ENCODE data around the gene CCDC149. TPM values are rescaled to one million over a fixed set of nuclear protein-coding genes. Genes with fewer than 3 reads are reported as not detected.
A peak's percentile ranks its signal among the peaks of the same experiment; 100 is the strongest.
"Not testable (repeated sequence)": the region's sequence is repeated elsewhere in the genome, so short reads cannot be mapped to it uniquely, and the experiment has no call there.

Gene CCDC149
- total and polyA plus RNA-seq, 8 donors = 18.8 to 26.1 (median 22.0) TPM

GRCh38 chr4:24914460-24914859 is 1.6 kb upstream of the CCDC149 start:
- ATAC-seq = no peak
- DNase-seq = no peak
- intact Hi-C loops (cut with DNase I) = no loop called here
- Histone ChIP-seq H3K9me3 (peaks cover 0 to 6% of the 10 kb centered on the region in 2 donors), H3K4me3 (no peak overlapping the region), H3K4me1 (peaks cover 0 to 15% of the 10 kb centered on the region in 2 donors), H3K27me3 (peaks cover 0 to 5% of the 10 kb centered on the region in 2 donors), H3K27ac (no peak overlapping the region), H3K36me3 (peaks cover 0 to 12% of the 10 kb centered on the region in 2 donors)
- no peak for TF ChIP-seq CTCF (IDR thresholded peaks at IDR 0.05)

- peak overlapping the region; percentile 36 to 50 for H3K4me3 ChIP-seq
- H3K4me1 ChIP-seq = peaks cover 0 to 15% of the 10 kb centered on the region in 2 donors
- peaks cover 0 to 8% of the 10 kb centered on the region in 2 donors for H3K9me3 ChIP-seq
- ATAC-seq (no peak), DNase-seq (no peak)
- H3K27me3 ChIP-seq = peaks cover 0 to 5% of the 10 kb centered on the region in 2 donors
- intact Hi-C loops (cut with DNase I) = no loop called here
- peak overlapping the region; percentile 85 for H3K27ac ChIP-seq
- H3K36me3 ChIP-seq = peaks cover 0 to 22% of the 10 kb centered on the region in 2 donors
- TF ChIP-seq CTCF (IDR thresholded peaks at IDR 0.05) = no peak
Measured at GRCh38 chr4:24913119-24913485, 260 bp upstream of the CCDC149 start.

- ATAC-seq (no peak), DNase-seq (no peak)
- no peak for TF ChIP-seq CTCF (IDR thresholded peaks at IDR 0.05)
- Histone ChIP-seq H3K4me3 (no peak overlapping the region), H3K27ac (no peak overlapping the region), H3K36me3 (peaks cover 0 to 22% of the 10 kb centered on the region in 2 donors), H3K9me3 (peaks cover 0 to 8% of the 10 kb centered on the region in 2 donors), H3K4me1 (peaks cover 0 to 15% of the 10 kb centered on the region in 2 donors), H3K27me3 (peaks cover 0 to 5% of the 10 kb centered on the region in 2 donors)
- intact Hi-C loops (cut with DNase I) = no loop called here
Measured at GRCh38 chr4:24910499-24910898, 2.3 kb downstream of the CCDC149 start.

- H3K27me3 ChIP-seq; H3K27ac ChIP-seq; DNase-seq; H3K4me3 ChIP-seq; H3K9me3 ChIP-seq; intact Hi-C loops (cut with DNase I); ATAC-seq: not testable (repeated sequence)
- Histone ChIP-seq H3K4me1 (peaks cover 0 to 15% of the 10 kb centered on the region in 2 donors), H3K36me3 (peaks cover 0 to 22% of the 10 kb centered on the region in 2 donors)
Measured at GRCh38 chr4:24909606-24910005, 3.2 kb downstream of the CCDC149 start.

GRCh38 chr4:24897639-24898038 is 15.2 kb downstream of the CCDC149 start:
- Histone ChIP-seq H3K4me1 (no peaks in the 10 kb centered on the region), H3K4me3 (no peak overlapping the region), H3K27me3 (no peaks in the 10 kb centered on the region), H3K27ac (no peak overlapping the region), H3K36me3 (no peaks in the 10 kb centered on the region), H3K9me3 (no peaks in the 10 kb centered on the region)
- intact Hi-C loops (cut with DNase I) = no loop called here
- DNase-seq (no peak), ATAC-seq (no peak)
- no peak for TF ChIP-seq CTCF (IDR thresholded peaks at IDR 0.05)

- Histone ChIP-seq H3K27ac (no peak overlapping the region), H3K36me3 (no peaks in the 10 kb centered on the region), H3K9me3 (no peaks in the 10 kb centered on the region), H3K27me3 (no peaks in the 10 kb centered on the region), H3K4me1 (no peaks in the 10 kb centered on the region), H3K4me3 (no peak overlapping the region)
- TF ChIP-seq CTCF (IDR thresholded peaks at IDR 0.05) = no peak
- intact Hi-C loops (cut with DNase I) = no loop called here
- ATAC-seq (no peak), DNase-seq (no peak)
Measured at GRCh38 chr4:24896977-24897376, 15.9 kb downstream of the CCDC149 start.

All from left lung (tissue), 10 donors.